NCI-H2029 (cell line): Measurements from ENCODE around the gene RNF166.

Source experiments
- DNase-seq: peaks from one replicate; lab custom pipeline; 2025; lab: John Stamatoyannopoulos, UW

The RNF166 gene

DNA sequence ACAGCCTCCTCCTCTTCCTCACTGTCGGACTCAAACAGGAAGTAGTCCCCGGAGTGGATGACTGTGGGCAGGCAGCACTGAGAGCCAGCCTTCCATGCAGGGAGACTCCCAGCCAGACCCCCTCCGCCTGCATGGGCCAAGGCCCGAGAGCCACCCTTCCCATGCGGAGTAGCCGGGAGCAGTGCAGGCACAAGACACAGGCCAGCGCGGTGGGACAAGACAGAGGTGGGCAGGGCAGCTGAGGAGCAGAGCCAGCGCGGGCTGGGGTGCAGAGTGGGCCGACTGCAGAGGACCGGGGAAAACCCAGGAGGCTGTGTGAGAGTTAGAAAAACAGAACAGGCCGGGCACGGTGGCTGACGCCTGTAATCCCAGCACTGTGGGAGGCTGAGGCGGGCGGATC, 17.7 kb upstream of the RNF166 start:
- DNase-seq, result no peak

GRCh38 chr16:88723507-88723887, 17.3 kb upstream of the RNF166 start:
- DNase-seq, result no peak

DNA sequence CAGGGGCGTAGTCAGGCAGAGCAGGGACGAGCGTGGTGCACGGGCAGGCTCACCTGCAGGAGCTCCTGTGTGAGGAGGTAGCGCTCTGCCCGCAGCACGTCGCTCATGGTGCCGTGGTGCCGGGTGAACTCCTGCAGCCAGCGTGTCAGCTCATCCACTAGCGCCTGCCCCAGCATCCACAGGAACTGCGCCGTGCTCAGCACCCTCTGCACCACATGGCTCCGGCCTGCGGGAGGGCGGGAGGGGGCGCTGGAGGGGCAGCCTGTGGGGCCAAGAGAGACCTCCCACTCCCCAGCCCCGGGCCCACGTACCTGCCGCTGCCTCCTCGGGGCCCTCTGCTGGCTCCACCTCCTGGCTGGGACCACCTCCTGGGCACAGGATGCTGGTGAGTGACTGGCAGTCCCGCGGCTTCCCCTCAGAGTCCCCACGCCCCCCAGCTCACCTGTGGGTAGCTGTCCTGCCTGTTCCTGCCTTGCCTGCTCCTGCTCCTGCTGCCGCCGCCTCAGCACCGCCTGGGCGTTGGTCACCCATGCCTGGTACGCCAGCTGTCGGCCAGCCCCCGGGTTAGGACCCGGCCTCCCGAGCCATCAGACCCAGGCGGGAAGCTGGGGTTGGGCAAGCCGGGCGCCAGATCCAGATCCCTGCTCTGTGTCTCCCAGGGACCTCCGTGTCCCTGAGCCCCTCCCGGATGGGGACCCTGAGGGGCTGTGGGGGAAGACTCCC, 16.7 kb upstream of the RNF166 start:
- no peak for DNase-seq

DNA sequence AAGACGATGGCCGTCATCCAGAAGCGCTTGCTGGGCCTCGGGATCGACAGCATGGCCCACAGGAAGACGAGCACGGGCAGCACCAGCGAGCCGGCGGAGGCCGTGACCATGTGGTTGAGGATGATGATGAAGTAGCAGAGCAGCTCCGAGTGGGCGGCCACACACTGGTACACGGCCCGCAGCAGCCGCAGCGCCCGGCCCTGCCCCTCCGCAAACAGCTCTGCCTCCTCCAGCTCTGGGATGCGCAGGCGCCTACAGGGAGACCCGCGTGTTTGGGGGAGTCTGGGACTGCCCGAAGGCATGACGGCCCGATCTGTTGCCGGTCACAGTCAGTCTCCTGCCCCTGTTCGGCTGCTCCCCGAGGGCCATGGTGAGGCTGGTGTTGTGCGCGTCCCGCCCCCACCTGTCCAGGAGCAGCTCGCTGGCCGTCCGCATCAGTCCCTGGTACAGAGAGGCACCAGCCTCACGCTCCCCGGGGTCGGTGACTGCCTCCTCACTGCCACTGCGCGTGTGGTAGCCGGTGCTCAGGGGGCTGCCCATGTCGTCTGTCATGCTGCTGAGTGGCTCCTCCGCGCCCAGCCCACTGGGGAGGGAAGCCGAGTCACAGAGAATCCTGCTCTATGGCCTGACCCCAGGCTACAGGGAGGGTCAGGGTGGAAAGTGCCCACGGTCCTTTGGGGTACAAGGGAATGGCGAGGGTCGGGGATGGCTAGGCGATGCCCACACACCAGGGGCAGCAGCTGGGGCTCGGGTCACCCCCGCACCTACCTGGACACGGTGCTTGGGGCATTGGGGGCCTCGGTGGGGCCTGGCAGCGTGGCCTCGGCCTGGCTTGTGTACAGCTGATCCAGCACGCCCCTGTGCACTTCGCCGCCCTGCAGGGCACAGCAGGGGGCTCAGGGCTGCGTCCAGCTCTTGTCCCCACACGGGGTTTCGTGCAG, 15.9 kb upstream of the RNF166 start:
- no peak for DNase-seq

DNA sequence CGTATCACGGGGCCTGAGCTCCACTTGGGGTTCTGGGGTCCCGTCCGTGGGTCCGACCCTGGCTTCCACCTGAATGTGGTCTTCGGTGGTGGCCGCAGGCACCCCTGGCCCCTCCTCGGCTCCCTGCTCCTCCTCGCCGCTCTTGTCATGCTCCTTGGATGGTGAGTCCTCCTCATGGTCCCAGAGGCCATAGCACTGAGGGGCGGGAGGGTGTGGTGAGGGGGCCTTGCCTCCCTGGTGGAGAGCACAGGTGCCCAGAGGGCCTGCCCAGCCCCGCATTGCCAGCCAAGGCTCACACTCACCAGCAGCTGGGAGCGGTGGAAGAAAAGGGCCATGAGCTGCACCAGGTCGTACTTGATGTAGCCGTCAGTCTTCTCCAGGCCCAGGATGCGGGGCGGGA, 15.0 kb upstream of the RNF166 start:
- no peak for DNase-seq

GRCh38 chr16:88720396-88720970, 14.3 kb upstream of the RNF166 start:
- no peak for DNase-seq

- no peak for DNase-seq
These were observed 13.7 kb upstream of the RNF166 start for GRCh38 chr16:88719933-88720296.

DNA sequence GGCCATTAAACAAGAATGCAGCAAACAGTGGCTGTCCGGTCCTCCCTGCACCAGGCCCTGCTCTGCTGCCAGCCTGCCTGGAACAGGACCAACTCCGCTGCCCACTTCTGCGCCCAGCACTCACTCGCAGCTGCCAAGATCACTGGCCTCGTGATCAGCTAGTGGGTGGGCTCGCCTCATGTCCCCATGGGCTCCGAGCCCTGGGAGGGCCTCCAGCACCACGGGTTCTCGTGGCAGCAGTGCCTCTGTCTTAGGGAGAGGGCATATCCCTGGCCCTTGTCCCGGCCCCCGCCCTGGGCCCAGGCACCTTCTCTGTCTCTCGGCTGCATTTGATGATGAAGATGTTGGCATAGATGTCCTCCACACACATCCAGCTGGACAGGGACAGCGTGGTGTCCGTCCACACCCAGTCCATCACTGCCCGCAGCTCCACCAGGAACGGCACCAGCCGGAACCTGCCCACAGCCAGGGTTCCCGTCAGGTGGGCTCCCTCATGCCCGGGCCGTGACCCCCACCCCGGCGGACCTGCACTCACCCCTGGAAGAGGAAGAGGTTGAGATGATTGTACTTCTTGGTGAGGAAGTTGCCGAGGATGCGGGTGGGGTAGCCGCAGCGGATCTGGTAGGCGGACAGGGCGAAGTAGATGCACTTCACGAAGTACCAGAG, 13.2 kb upstream of the RNF166 start:
- no peak for DNase-seq

DNA sequence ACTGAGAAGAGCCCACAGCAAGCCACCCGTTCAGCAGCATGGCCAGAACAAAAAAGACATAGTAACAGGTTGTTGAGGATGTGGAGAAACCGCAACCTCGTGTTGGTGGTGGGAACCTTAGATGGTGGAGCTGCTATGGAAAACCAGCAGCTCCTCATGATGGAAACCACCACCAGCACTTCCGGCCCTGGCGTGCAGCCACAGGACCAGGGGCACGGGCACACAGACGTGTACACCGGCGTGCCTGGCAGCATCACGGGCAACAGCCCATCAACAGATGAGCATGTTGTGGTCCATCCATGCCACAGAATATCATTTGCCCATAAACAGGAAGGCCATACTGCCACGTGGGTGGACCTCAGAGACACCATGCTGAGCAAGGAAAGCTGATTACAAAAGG, 12.0 kb upstream of the RNF166 start:
- DNase-seq, result no peak

DNA sequence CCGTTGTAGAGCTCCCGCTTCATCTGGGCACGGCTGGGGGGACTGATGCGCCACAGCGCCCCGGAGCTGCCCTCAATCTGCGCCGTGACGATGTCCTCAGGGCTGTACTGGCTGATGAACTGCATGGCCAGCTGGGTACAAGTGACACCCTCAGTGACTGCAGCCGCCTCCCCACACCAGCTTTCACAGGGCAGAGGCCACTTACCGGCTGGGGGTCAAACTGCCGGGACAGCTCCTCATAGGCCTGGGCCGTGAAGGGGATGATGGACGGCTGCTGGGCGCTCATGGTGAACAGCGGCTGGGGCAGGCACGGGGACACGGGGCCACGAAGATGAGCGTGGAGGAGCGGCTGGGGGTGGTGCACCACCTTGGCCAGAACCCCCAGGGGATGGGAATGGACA, 10.4 kb upstream of the RNF166 start:
- DNase-seq, result no peak

DNA sequence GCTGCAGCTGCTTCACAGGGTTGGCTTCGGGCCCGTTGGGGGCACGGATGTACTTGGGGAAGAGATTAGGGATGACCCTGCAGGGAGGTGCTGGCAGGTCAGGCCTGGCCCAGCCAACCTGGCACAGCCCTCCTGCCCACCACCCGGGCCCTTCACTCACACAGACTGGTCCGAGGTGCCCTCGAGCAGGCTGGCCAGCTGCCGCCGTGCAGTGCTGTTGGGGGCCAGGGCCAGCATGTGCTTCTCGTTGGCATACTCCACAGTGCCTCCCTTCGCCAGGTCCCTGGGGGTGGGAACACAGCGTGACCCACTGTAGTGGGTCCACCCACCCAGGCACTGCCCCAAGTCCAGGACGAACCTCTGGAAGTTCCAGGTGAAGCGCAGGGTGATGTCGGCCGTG, 10.0 kb upstream of the RNF166 start:
- no peak for DNase-seq

GRCh38 chr16:88715312-88716190, 9.3 kb upstream of the RNF166 start:
- no peak for DNase-seq

- DNase-seq, result no peak
These were observed 8.5 kb upstream of the RNF166 start for GRCh38 chr16:88714420-88715302.

DNA sequence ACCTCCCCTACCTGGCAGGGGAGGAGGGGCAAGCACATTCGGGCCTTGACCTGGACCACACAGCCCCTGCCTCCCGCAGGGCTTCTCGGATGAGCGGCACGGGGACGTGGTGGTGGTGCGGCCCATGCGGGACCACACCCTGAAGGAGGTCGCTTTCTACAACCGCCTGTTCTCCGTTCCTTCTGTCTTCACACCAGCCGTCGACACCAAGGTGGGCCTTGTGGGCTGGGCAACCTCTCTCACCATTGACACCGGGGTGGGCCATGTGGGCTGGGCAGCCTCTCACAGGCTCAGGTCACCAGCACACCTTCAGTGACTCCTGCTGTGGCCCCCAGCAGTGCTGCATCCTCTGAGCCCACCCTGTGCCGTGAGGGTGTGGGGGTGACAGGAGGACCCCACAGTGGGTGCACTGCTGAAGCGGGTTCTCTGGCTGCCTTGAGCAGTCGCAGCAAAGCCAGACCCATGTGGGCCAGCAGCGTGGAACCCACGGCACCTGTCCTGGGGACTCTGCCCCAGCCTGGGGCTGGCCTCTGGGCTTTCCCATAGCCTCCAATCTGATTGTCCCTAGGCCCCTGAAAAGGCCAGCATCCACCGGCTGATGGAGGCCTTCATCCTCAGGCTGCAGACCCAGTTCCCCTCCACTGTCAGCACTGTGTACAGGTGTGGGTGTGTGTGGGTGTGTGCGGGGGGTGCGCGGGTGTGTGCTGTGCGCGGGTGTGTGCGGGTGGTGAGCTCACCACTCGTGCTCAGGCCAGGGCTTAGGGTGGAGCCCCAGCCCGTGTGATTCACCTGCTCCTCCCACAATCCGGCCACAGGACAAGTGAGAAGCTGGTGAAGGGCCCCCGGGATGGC, 7.6 kb upstream of the RNF166 start:
- no peak for DNase-seq

DNA sequence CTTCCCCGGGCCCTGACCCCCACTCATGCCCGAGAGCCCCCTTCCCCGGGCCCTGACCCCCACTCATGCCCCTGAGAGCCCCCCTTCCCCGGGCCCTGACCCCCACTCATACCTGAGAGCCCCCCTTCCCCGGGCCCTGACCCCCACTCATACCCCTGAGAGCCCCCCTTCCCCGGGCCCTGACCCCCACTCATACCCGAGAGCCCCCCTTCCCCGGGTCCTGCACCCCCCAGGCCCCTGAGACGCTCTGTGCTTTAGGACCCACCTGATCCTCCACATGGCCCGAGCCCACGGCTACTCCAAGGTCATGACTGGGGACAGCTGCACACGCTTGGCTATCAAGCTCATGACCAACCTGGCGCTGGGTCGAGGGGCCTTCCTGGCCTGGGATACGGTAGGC, 6.8 kb upstream of the RNF166 start:
- DNase-seq, result no peak

- DNase-seq, result no peak
These were observed 6.3 kb upstream of the RNF166 start for GRCh38 chr16:88712362-88712979.

- no peak for DNase-seq
These were observed 5.6 kb upstream of the RNF166 start for GRCh38 chr16:88711750-88712340.

- no peak for DNase-seq
These were observed 4.3 kb upstream of the RNF166 start for GRCh38 chr16:88710556-88710955.
